NB4 (cell line): ENCODE data around the gene MARK1.

Experiments
- MYC ChIP-seq: IDR thresholded peaks from 2 replicates; pipeline ENCODE4 v1.6.1; 2011; ENCODE audit warnings: low read depth, low read length
- POLR2A ChIP-seq: IDR thresholded peaks from 2 replicates; pipeline ENCODE4 v1.6.1; 2011; ENCODE audit warnings: mild to moderate bottlenecking; ENCODE audit not compliant: insufficient read length; ENCODE audit errors: extremely low read depth
- TF ChIP-seq, protein P1 (sequence below): IDR thresholded peaks from one replicate; pipeline ENCODE4 v1.5.1; 2012; ENCODE audit warnings: low read depth, low read length
- TF ChIP-seq, protein P2 (sequence below): IDR thresholded peaks from 2 replicates; pipeline ENCODE4 v1.6.1; 2011; ENCODE audit warnings: low read depth, low read length

DNA sequence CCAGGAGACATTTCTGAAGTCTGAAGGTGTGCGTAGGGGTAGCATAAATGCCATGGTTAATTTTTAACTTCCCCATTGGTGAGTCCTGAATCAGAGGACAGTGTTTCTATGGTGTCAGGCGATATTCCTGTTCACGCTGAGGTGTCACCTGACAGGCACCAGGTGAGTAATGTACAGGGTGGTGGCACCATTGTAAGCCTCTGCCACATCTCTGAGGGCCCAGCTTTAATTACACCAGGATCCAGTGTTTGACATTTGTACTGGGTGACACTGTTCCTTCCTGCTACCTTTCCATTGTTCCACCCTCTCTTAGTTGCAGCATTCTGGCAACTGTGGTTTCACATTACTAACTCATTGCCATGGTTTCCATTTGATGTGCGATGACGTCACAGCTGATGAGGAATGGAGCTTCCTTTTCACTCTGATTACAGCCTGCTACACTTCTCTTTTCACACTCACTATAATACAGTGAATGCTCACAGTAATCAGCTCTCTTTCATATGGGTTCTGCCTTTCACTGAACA lies 40.6 kb upstream of the MARK1 start:
- TF ChIP-seq, protein P1, sequence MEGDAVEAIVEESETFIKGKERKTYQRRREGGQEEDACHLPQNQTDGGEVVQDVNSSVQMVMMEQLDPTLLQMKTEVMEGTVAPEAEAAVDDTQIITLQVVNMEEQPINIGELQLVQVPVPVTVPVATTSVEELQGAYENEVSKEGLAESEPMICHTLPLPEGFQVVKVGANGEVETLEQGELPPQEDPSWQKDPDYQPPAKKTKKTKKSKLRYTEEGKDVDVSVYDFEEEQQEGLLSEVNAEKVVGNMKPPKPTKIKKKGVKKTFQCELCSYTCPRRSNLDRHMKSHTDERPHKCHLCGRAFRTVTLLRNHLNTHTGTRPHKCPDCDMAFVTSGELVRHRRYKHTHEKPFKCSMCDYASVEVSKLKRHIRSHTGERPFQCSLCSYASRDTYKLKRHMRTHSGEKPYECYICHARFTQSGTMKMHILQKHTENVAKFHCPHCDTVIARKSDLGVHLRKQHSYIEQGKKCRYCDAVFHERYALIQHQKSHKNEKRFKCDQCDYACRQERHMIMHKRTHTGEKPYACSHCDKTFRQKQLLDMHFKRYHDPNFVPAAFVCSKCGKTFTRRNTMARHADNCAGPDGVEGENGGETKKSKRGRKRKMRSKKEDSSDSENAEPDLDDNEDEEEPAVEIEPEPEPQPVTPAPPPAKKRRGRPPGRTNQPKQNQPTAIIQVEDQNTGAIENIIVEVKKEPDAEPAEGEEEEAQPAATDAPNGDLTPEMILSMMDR, result no peak
- TF ChIP-seq POLR2A (no peak), MYC (no peak)
- TF ChIP-seq, protein P2, sequence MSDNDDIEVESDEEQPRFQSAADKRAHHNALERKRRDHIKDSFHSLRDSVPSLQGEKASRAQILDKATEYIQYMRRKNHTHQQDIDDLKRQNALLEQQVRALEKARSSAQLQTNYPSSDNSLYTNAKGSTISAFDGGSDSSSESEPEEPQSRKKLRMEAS, result no peak
